Activated CD8-positive, alpha-beta T cell treated with anti-CD3 and anti-CD28 coated beads, Interleukin-2, amount 10 ng/mL, durations not matched to agents 7 days and 5 days (primary cell): ENCODE measurements around the gene HS1BP3. TPM values are rescaled to one million over a fixed set of nuclear protein-coding genes. Genes with fewer than 3 reads are reported as not detected.

ENCODE experiments used
- ATAC-seq: fragments of 150-1000 bp; cut with Tn5 transposase; one replicate; pipeline ENCODE4 v1.10.0; 2021; ENCODE audit warnings: moderate library complexity
- CTCF ChIA-PET: fragments of 350-600 bp; sonication (Branson Sonifier 250); formaldehyde crosslinking; loops from one replicate; lab custom pipeline; 2021; ENCODE audit warnings: antibody characterized with exemption; lab: Charles Lee
- POLR2A ChIA-PET: fragments of 350-600 bp; sonication (Branson Sonifier 250); formaldehyde crosslinking; loops from one replicate; lab custom pipeline; 2021; ENCODE audit warnings: antibody characterized with exemption; lab: Charles Lee
- DNase-seq: peaks from one replicate; pipeline ENCODE4 v3.0.0-alpha.2; 2020
- H3K27ac Mint-ChIP-seq: one replicate; pipeline ENCODE4 v1.8.0; 2021; ENCODE audit warnings: mild to moderate bottlenecking, mixed read lengths
- H3K27me3 Mint-ChIP-seq: one replicate; pipeline ENCODE4 v1.8.0; 2021; ENCODE audit warnings: low read depth, mixed read lengths
- H3K36me3 Mint-ChIP-seq: one replicate; pipeline ENCODE4 v1.8.0; 2021; ENCODE audit warnings: low read depth, mixed read lengths
- H3K4me1 Mint-ChIP-seq: one replicate; pipeline ENCODE4 v1.8.0; 2021; ENCODE audit warnings: low read depth, mixed read lengths
- H3K4me3 Mint-ChIP-seq: one replicate; pipeline ENCODE4 v1.8.0; 2021; ENCODE audit warnings: mild to moderate bottlenecking, mixed read lengths
- H3K9me3 Mint-ChIP-seq: one replicate; pipeline ENCODE4 v1.8.0; 2022; ENCODE audit warnings: mixed read lengths; ENCODE audit not compliant: insufficient read depth
- total RNA-seq, 2 experiments: library from RNA; stranded (reverse); gene quantifications; one replicate each; pipeline ENCODE4 v1.2.3, GENCODE V29; 2021

The HS1BP3 gene
- total RNA-seq, 2 experiments from 2014 or later, result 10.5 to 11.2 TPM

DNA sequence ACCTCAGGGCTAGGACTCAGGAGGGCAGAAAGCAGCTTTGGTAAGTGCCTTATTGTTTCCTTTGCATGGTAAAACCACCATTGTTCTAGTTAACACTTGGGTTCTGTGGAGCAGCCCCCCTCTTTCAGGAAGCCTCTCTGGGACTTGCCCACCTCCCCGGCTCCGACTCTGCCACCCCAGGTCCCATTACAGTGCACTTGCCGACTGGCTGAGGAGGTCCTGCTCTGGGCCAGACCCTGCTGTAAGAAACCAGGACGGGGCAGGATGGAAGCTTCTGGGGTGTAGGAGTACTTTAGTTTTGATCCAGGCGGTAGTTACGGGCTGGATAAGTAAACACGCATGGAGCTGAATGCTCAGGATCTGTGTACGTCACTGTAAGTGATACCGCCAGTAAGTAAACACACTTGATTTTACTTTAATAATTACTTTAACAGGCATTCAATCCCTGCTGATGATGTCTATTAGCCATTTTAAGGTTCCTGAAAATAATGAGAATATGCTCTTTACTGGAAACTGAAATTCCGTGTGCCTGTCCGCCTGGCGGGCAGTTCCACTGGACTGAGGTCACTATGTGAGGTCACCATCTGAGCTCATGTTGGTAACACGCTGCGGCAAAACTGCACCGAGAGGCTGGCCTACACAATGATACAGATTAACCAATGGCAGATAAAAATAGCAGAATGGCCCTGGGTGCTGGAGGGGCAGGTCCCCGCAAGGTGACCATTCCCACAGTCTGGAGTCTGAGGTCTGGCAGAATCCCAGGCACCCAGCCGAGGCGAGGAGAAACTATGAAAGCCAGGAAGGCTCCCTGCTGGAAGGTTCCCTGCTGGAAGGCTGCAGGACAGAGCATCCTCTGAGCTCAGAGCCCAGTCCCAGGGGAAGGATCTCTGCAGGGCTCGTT, 25.2 kb downstream of the HS1BP3 start:
- Mint-ChIP-seq H3K27ac (no peak overlapping the region), H3K4me3 (no peak overlapping the region), H3K4me1 (no peaks in the 10 kb centered on the region), H3K36me3 (no peaks in the 10 kb centered on the region), H3K9me3 (no peaks in the 10 kb centered on the region), H3K27me3 (no peaks in the 10 kb centered on the region)
- ChIA-PET CTCF (interaction anchor here (2.5 kb wide), 1 partner anchor 215 kb away, joined by 6 read pairs; no protein-coding TSS in a partner anchor), POLR2A (no interaction called here)
- ATAC-seq, result no peak
- no peak for DNase-seq

DNA sequence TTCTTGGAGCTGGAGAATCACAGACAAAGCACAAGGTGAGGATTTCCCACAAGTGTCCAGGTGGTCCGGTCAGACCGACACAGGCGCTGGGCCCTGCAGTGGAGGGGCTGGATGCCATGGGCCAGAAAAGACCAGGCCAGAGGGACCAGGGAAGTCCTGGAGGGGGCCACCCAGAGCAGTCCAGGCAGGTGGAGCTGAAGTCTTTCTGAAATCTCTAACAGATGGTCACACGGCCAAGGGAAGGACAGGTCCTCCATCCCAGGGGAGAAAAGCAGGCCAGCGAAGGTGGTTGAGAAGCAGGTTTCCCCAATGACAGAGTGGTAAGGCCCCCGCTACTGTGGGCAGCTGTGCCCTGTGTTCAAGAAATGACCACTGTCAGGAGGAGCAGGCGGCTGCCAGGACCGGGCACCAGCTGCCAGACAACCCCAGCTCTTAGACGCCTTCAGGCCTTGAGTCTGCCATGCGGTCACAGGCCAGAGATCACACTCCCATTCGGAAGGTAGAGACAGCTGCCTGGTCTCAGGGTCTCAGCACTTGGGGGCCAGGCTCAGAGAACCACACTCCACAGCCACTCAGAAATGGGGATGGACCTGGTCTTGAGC, 25.9 kb downstream of the HS1BP3 start:
- Mint-ChIP-seq H3K4me1 (no peaks in the 10 kb centered on the region), H3K27ac (no peak overlapping the region), H3K4me3 (no peak overlapping the region), H3K9me3 (no peaks in the 10 kb centered on the region), H3K27me3 (no peaks in the 10 kb centered on the region), H3K36me3 (no peaks in the 10 kb centered on the region)
- DNase-seq (no peak), ATAC-seq (no peak)
- ChIA-PET CTCF (interaction anchor here (2.5 kb wide), 1 partner anchor 214 kb away, joined by 6 read pairs; no protein-coding TSS in a partner anchor), POLR2A (no interaction called here)

DNA sequence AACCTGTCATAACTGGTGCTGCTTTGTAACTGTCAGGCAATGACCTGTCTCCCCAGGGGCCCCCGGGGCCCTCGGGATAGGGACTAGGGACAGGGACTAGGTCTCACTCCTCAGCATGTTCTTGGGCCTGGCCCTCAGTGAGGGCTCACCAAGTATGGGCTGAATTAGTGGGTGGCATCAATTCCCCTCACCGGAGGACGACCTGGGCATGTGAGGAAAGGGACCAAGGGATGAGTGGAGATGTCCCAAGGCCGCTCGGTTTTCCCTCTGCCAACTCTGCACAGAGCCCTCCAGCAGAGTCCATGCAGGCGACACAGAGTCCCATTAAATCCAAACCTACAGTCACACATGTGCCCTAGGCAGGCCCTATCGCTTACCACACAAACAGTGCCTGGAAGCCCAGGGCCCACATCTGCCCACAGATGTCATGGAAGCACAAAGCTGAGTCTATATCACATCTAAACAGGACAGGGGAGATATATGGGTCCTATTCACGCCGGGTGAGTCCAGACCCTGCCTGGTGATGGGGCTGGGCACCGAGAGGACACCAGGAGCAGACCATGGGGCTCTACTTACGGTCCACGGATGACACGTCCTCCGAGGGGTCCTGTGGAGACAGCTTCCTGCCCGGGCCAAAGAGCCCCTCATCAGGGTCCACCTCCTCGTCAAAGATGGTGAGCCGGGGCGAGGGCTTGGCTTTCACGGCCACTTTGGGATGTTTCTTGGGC, 26.6 kb downstream of the HS1BP3 start:
- H3K36me3 Mint-ChIP-seq, result no peaks in the 10 kb centered on the region
- no peak for ATAC-seq
- no peak overlapping the region for H3K4me3 Mint-ChIP-seq

DNA sequence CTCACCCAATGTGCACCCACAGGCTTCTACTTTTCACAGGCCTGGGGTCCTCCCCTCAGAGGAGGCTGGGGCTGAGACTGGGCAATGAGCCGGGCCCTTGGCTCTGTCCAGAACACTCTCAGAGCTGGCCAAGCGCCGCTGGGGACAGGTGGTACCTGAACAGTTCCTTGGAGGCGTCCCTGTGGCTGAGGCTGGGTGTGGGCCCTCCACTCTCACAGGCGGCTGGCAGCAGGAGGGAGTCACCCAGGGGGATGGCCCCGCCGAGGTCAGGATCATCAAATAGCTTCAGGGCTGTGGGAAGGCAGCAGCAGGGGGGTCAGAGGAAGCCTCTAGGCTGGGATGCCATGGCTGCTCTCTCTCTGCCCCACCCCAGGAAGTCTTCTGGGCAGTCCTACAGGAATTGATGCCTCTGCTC, 27.1 kb downstream of the HS1BP3 start:
- DNase-seq (no peak), ATAC-seq (no peak)
- Mint-ChIP-seq H3K36me3 (no peaks in the 10 kb centered on the region), H3K27me3 (no peaks in the 10 kb centered on the region), H3K27ac (no peak overlapping the region), H3K4me1 (no peaks in the 10 kb centered on the region), H3K4me3 (no peak overlapping the region), H3K9me3 (no peaks in the 10 kb centered on the region)
- ChIA-PET CTCF (no interaction called here), POLR2A (no interaction called here)

More for the DNA sequence above, 26.6 kb downstream of the HS1BP3 start:
- H3K27ac Mint-ChIP-seq, result no peak overlapping the region
- ChIA-PET CTCF (interaction anchor here (2.5 kb wide), 1 partner anchor 213 kb away, joined by 6 read pairs; no protein-coding TSS in a partner anchor), POLR2A (no interaction called here)
- no peak for DNase-seq
- no peaks in the 10 kb centered on the region for H3K27me3 Mint-ChIP-seq
- no peaks in the 10 kb centered on the region for H3K9me3 Mint-ChIP-seq
- H3K4me1 Mint-ChIP-seq, result no peaks in the 10 kb centered on the region

DNA sequence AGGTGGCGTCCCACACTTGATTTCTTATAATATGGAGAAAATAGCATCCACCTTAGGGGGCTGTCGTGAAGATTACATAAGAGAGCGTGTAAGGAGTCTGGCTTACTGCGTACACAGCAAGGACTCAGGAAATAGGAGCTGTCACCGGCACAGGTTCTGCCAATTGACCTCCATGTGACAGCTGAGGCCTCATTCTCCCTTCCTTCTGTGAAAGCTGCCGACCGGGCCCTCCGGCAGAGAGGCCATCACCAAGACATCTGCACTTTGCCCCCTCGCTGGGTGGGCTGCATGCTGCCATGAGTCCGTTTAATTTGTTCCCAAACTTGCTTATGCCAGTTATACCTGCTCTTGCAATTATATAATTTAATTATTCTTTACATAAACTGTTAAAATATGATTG, 27.7 kb downstream of the HS1BP3 start:
- Mint-ChIP-seq H3K9me3 (no peaks in the 10 kb centered on the region), H3K27ac (no peak overlapping the region), H3K4me1 (no peaks in the 10 kb centered on the region), H3K27me3 (no peaks in the 10 kb centered on the region), H3K36me3 (no peaks in the 10 kb centered on the region), H3K4me3 (no peak overlapping the region)
- DNase-seq (no peak), ATAC-seq (no peak)
- ChIA-PET POLR2A (no interaction called here), CTCF (no interaction called here)

DNA sequence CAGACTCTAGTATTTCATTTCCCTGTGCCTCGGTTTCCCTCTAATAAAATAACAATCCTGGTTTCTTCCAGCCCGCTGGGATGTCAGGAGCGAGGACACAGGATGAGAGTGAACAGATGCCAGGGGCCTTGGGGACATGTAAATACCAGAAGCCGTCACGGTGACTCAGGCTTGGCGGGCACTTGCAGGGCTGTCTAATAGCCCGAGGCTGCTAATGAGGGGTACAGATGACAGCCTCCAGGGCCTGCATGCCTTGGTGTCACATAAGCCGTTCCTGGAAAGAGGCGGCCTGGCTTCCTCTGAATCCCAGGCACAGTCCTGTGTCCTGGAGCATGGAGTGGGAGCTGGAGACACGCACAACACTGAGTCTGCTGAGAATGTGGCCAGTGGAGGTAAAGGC, 28.2 kb downstream of the HS1BP3 start:
- no peaks in the 10 kb centered on the region for H3K36me3 Mint-ChIP-seq
- H3K4me3 Mint-ChIP-seq, result no peak overlapping the region
- H3K4me1 Mint-ChIP-seq, result no peaks in the 10 kb centered on the region
- no peak overlapping the region for H3K27ac Mint-ChIP-seq
- POLR2A ChIA-PET, result no interaction called here
- no peaks in the 10 kb centered on the region for H3K27me3 Mint-ChIP-seq
- ATAC-seq, result no peak
- DNase-seq, result no peak
- CTCF ChIA-PET, result no interaction called here
- H3K9me3 Mint-ChIP-seq, result no peaks in the 10 kb centered on the region

DNA sequence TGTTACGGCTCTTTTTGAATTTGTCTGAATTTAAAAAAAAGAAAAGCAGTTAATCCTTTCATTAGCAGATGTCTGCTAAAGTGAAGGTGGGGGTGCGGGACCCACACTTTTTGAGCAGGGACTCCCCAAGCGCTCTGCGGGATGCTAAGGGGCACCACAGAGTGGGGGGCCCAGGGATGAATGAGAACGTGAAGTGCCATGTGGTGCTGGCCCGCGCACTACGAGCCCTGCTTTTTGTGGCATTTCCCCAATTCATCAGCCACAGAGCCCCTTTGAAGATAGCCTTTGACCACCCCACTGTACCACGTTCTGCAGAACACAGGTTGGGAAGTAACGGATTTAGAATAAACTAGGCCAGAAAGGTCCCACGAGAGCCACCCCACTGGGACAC, 28.6 kb downstream of the HS1BP3 start:
- Mint-ChIP-seq H3K36me3 (no peaks in the 10 kb centered on the region), H3K27ac (no peak overlapping the region), H3K4me1 (no peaks in the 10 kb centered on the region), H3K4me3 (no peak overlapping the region), H3K9me3 (no peaks in the 10 kb centered on the region), H3K27me3 (no peaks in the 10 kb centered on the region)
- no peak for ATAC-seq
- POLR2A ChIA-PET, result no interaction called here
- CTCF ChIA-PET, result no interaction called here
- no peak for DNase-seq

DNA sequence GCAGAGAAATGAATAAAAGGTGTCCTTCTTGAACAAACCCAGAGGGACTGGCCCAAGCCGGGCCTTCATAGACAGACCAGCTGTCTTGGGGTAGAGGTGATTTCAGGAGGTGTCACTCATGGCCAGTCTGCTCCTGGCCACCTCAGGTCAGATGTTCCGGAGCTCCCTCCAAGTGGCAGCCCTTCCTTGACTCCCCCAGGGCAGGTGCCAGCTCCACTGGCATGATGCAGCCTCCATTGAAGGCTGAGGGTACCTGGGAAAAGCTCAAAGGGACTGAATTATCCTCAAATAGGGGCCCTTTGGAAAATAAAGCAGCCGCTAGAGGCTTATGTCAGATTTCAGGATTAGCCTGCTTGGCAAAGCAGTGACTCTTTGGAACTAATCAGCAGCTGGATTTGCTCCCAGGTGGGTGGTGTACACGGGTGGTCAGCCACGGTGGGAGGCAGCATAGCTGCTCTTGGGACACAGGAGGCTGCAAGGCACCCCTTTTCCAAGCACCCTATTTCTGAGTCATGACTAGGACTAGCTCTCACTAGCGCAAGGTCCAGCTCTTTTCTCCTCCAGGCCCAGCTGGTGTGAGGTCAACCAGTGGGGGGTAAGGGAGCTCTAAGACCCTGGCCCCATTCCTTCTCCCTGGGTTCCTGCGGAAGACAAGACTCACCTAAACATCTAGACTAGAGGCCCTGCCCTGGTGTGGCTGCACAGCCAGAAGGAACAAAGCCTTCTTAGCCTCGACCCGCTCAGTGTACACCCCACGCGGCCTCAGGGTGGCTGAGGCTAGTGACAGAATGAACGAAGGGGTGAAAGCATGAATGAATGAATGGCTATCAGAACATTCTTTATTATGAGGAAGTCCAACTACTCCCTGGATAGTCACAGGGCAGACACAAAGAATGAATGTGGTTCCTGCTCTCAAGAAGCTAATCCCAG, 29.3 kb downstream of the HS1BP3 start:
- CTCF ChIA-PET, result no interaction called here
- no peak for DNase-seq

DNA sequence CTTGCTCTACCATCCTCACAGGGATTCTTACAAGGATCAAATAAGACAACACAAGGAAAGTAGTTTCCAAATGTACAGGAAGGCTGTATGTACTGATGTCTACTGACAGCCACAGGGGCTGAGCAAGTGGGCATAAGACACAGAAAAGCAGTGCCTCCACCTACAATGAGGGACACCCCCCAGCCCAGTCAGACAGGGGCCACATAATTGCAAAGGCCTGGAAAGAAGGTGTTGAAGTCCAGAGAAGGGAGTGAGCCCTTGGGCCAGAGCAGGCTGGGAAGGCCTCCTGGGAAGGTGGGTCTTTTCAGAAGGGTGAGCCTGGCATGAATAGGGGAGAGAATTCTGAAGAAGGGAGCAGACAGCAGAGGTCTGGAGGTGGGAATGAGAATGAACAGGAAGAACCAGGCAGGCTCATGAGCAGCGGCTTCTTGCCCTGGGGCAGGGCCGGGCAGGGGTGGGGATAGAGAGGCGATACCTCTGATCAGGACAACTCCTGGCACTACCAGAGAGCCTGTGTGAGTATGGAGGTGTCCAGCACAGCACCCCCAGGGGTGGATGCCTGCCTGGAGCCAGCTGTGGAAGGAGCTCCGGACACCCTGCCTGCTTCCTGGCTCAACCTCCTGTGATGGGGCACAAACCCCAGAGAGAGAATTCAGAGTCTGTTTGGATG, 30.1 kb downstream of the HS1BP3 start:
- Mint-ChIP-seq H3K36me3 (no peaks in the 10 kb centered on the region), H3K9me3 (no peaks in the 10 kb centered on the region), H3K27me3 (no peaks in the 10 kb centered on the region), H3K4me1 (no peaks in the 10 kb centered on the region), H3K27ac (peak overlapping the region; percentile 8), H3K4me3 (no peak overlapping the region)
- no peak for ATAC-seq
- CTCF ChIA-PET, result no interaction called here
- no peak for DNase-seq
- POLR2A ChIA-PET, result no interaction called here

More for the DNA sequence above, 29.3 kb downstream of the HS1BP3 start:
- H3K4me1 Mint-ChIP-seq, result no peaks in the 10 kb centered on the region
- H3K36me3 Mint-ChIP-seq, result no peaks in the 10 kb centered on the region
- H3K4me3 Mint-ChIP-seq, result no peak overlapping the region
- POLR2A ChIA-PET, result no interaction called here
- no peak overlapping the region for H3K27ac Mint-ChIP-seq
- H3K9me3 Mint-ChIP-seq, result no peaks in the 10 kb centered on the region
- H3K27me3 Mint-ChIP-seq, result no peaks in the 10 kb centered on the region
- ATAC-seq, result no peak

DNA sequence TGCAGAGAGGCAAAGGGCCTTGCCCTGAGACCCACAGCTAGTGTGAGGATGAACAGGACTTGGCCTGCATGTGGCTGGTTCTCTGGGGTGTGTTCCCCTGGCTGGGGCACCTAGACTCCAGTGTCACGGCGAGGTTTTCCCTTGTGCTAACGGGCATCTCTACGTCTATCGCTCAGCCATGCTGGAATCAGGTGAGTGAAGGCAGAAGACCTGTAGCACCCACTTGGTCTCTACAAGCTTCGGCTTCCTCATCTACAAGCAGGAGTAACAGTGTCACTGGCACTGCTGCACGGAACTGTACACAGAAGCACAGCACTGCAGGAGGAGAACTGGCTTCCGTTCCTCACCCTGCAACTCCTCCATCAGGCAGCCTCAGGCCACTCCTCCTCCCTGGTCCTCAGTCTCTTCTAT, 30.6 kb downstream of the HS1BP3 start:
- no peaks in the 10 kb centered on the region for H3K9me3 Mint-ChIP-seq
- no peaks in the 10 kb centered on the region for H3K4me1 Mint-ChIP-seq
- H3K27me3 Mint-ChIP-seq, result no peaks in the 10 kb centered on the region
- no peak overlapping the region for H3K4me3 Mint-ChIP-seq
- no peak for DNase-seq
- ChIA-PET CTCF (no interaction called here), POLR2A (no interaction called here)
- H3K27ac Mint-ChIP-seq, result no peak overlapping the region
- H3K36me3 Mint-ChIP-seq, result no peaks in the 10 kb centered on the region
- no peak for ATAC-seq

DNA sequence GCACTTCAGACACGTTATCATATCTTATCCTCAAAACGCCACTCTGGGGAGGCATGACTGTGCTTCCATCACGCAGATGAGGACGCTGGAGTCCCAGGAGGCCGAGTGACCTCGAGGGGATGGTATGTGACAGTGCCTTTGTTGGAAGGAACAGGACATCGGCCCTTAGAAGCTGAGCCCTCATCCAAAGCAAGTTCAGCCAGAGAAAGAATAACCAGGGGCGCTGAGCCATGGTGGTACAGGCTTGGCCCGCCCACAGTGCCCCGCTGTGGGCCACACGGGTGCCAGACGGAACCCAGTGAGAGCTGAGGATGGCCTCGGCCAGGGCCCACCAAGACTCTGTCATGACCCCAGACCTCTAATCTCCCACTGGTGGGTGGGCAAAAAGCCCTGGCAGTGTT, 31.3 kb downstream of the HS1BP3 start:
- ATAC-seq, result no peak

More for the DNA sequence above, 31.3 kb downstream of the HS1BP3 start:
- Mint-ChIP-seq H3K9me3 (no peaks in the 10 kb centered on the region), H3K27me3 (no peaks in the 10 kb centered on the region), H3K36me3 (no peaks in the 10 kb centered on the region), H3K4me1 (no peaks in the 10 kb centered on the region), H3K27ac (no peak overlapping the region), H3K4me3 (no peak overlapping the region)
- ChIA-PET CTCF (no interaction called here), POLR2A (no interaction called here)
- DNase-seq, result no peak
